ENCODE results near the gene FN3KRP. TPM values are rescaled to one million over a fixed set of nuclear protein-coding genes. Genes with fewer than 3 reads are reported as not detected.

The FN3KRP gene
- total RNA-seq, 2 experiments from 2014 or later: 33.6 to 34.1 TPM

- no peak for DNase-seq
- Mint-ChIP-seq H3K27me3 (peaks cover 8% of the 10 kb centered on the region), H3K4me1 (peaks cover 7% of the 10 kb centered on the region), H3K27ac (no peak overlapping the region), H3K4me3 (no peak overlapping the region), H3K9me3 (peaks cover 13% of the 10 kb centered on the region), H3K36me3 (peaks cover 7% of the 10 kb centered on the region)
Measured at GRCh38 chr17:82697808-82698064, 18.8 kb upstream of the FN3KRP start.

DNA sequence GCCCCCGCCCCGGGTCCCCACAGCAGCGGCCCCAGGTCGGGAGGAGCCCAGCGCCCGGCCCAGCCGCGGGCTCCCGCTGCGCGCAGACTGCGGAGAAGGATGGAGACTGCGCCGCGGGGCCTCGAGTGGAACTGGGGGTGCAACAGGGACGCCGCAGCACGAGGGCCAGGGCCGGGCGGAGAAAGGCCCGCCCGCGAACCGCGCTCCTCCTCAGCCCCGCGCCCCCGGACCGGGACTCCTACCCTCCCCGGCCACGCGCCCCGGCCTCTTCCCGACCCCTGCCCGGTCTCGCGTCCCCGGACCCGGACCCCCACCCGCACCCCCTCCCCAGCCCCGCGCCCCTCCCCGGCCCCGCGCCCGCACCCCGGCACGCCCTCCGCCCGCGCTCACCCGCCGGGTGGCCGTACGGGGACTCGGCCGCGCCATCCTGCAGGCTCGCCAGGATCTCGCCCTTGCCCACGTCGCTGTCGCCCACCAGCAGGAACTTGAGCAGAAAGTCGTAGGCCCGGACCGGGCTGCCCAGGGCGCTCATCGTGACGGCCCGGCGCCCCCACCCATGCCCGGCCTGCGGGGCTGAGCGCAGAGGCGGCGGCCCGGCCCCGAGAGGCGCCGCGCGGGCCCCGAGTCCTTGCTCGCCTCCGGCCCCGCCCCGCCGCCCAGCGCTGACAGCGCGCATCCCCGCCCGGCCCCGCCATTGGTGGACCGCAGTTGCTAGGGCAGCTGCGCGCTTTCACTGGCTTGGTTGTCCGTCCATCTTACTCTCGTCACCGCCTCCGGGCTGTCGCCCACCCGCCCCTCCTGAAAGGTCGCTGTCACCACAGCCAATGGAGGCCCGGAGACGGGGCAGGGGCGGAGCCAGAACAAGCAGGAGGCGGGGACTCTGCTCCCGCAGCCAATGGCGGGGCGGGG, 18.2 kb upstream of the FN3KRP start, which contains the start of gene RAB40B:
Gene RAB40B, minus strand, starts transcription at position 634 of the 909 bp plus-strand sequence. Its CDS starts 102 bp downstream, at position 532.
- H3K36me3 Mint-ChIP-seq: peaks cover 7% of the 10 kb centered on the region
- peaks cover 13% of the 10 kb centered on the region for H3K9me3 Mint-ChIP-seq
- no peak within 1 kb of the TSS for H3K27ac Mint-ChIP-seq
- H3K4me1 Mint-ChIP-seq: peaks cover 7% of the 10 kb centered on the region
- peaks cover 8% of the 10 kb centered on the region for H3K27me3 Mint-ChIP-seq
- H3K4me3 Mint-ChIP-seq: peak within 1 kb of the TSS; percentile 69
- peak; percentile 98 for DNase-seq

DNA sequence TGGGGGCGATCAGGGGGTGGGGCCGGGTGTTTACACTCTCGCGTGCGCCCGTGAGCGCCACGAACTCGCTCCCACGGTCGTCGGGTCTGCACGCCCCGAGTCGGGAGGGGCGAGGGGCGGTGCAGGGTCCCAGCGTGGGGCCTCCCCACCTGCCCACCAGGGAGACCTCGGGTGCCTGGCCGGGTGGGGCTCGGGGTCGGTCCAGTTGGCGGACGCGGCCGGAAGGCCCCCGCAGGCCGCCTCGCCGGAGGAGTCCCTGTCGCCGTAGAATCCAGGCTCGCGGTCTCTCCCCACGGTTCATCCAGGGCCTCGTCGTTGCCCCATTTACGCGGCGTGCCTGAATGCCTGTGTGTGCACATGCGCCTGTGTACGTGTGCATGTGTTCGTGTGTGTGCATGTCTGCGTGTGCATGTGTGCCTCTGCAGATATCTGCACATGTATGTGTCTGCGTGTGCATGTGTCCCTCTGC, 17.5 kb upstream of the FN3KRP start:
- H3K9me3 Mint-ChIP-seq: peaks cover 12% of the 10 kb centered on the region
- H3K27ac Mint-ChIP-seq: no peak overlapping the region
- no peak for DNase-seq
- peaks cover 7% of the 10 kb centered on the region for H3K36me3 Mint-ChIP-seq
- peak overlapping the region; percentile 69 for H3K4me3 Mint-ChIP-seq
- H3K4me1 Mint-ChIP-seq: peaks cover 7% of the 10 kb centered on the region
- H3K27me3 Mint-ChIP-seq: peaks cover 8% of the 10 kb centered on the region

DNA sequence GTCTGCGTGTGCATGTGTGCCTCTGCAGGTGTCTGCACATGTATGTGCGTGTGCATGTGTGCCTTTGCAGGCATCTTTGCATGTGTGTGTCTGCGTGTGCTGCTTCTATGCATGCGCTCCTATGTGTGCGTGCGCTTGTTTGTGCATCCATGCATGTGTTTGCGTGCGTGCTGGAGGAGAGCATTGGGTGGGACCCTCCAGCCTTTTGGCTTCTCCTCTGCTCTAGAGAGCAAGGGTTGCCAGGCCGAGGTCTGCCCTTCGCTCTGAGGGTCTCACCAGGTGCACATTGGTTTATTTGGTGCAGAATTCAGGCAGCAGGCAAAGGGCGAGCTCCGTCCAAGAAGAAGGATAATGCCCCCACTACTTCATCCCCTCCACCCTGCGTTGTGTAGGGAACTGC, 17.0 kb upstream of the FN3KRP start:
- H3K36me3 Mint-ChIP-seq: peaks cover 3% of the 10 kb centered on the region
- H3K4me1 Mint-ChIP-seq: peaks cover 7% of the 10 kb centered on the region
- H3K4me3 Mint-ChIP-seq: peak overlapping the region; percentile 69
- DNase-seq: no peak
- H3K27me3 Mint-ChIP-seq: peaks cover 8% of the 10 kb centered on the region
- peaks cover 8% of the 10 kb centered on the region for H3K9me3 Mint-ChIP-seq
- H3K27ac Mint-ChIP-seq: no peak overlapping the region

DNA sequence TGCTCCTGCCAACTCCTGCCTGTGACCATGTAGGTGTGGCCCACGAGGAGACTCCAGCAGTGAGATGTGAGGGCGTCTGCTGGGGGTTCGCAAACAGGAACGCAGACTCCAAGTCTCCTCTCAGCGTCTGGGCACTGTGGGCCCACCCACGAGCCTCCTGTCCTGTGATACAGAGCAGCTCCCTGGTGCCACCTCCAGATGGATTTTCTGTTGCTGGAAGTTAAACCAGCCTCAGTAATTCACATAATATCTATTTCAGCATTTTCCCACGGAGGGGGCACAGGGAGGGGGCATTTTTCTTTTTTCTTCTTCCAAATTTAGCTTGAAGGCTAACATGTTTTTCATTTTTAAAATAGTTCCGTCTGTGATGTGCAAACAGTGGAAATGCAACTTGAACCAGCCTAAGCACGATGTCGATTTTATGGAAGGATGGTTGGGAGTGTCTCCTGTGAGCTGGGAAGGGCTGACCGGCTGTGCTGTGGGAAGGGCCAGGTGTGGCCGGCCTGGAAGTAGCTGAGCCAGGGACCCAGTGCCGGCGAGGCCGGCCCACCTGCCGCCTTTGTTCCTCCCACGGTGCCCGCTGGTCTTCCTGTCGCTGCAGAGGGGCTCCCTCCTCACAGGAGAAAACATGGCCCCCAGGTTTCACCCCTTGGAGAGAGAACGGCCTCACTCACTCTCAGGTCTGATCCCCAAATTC, 14.1 kb upstream of the FN3KRP start:
- Mint-ChIP-seq H3K4me3 (no peak overlapping the region), H3K36me3 (no peaks in the 10 kb centered on the region), H3K9me3 (no peaks in the 10 kb centered on the region), H3K27ac (no peak overlapping the region), H3K27me3 (peaks cover under 1% of the 10 kb centered on the region), H3K4me1 (peaks cover 3% of the 10 kb centered on the region)
- DNase-seq: no peak

GRCh38 chr17:82703036-82703745, 13.3 kb upstream of the FN3KRP start:
- H3K36me3 Mint-ChIP-seq: no peaks in the 10 kb centered on the region
- peaks cover 3% of the 10 kb centered on the region for H3K4me1 Mint-ChIP-seq
- H3K9me3 Mint-ChIP-seq: no peaks in the 10 kb centered on the region
- H3K27me3 Mint-ChIP-seq: no peaks in the 10 kb centered on the region
- no peak overlapping the region for H3K27ac Mint-ChIP-seq
- no peak for DNase-seq
- no peak overlapping the region for H3K4me3 Mint-ChIP-seq

- Mint-ChIP-seq H3K9me3 (no peaks in the 10 kb centered on the region), H3K27ac (no peak overlapping the region), H3K4me1 (peaks cover 1% of the 10 kb centered on the region), H3K4me3 (no peak overlapping the region), H3K36me3 (no peaks in the 10 kb centered on the region), H3K27me3 (no peaks in the 10 kb centered on the region)
- DNase-seq: no peak
Measured at GRCh38 chr17:82703935-82704865, 12.3 kb upstream of the FN3KRP start.

- H3K27me3 Mint-ChIP-seq: no peaks in the 10 kb centered on the region
- no peaks in the 10 kb centered on the region for H3K9me3 Mint-ChIP-seq
- DNase-seq: no peak
- H3K4me3 Mint-ChIP-seq: no peak overlapping the region
- H3K4me1 Mint-ChIP-seq: no peaks in the 10 kb centered on the region
- no peak overlapping the region for H3K27ac Mint-ChIP-seq
- no peaks in the 10 kb centered on the region for H3K36me3 Mint-ChIP-seq
Measured at GRCh38 chr17:82704886-82705285, 11.6 kb upstream of the FN3KRP start.

- Mint-ChIP-seq H3K4me1 (no peaks in the 10 kb centered on the region), H3K27ac (no peak overlapping the region), H3K9me3 (no peaks in the 10 kb centered on the region), H3K36me3 (no peaks in the 10 kb centered on the region), H3K4me3 (no peak overlapping the region), H3K27me3 (no peaks in the 10 kb centered on the region)
- no peak for DNase-seq
Measured at GRCh38 chr17:82705756-82706155, 10.8 kb upstream of the FN3KRP start.

DNA sequence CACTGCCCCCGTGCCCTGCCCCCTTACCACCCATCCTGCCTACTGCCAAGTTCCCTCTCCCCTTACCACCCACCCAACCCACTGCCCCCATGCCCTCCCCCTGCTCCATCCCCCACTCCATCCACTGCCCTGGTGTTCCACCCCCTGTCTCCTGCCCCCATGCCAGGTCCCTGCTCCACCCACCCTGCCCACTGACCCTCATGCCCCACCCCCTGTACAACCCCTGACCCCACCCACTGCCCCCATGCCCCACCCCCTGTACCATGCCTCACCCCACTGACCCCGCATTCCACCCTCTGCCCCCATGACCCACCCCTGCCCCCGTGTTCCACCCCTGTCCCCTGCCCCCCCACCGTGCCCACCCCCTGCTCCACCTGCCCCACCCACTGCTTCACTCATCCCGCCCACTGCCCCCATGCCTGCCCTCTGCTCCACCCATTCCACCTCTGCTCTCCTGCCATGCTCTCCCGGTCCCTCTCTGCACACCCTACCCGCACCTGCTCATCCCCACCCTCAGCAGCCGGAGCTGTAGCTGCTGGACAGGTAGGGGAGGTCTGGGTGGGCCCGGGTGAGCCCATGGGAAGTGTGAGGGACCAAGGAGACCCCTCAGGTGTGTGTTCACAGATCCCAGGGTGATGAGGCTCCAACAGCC, 7.4 kb upstream of the FN3KRP start:
- H3K36me3 Mint-ChIP-seq: no peaks in the 10 kb centered on the region
- no peak overlapping the region for H3K4me3 Mint-ChIP-seq
- DNase-seq: no peak
- no peaks in the 10 kb centered on the region for H3K4me1 Mint-ChIP-seq
- peaks cover 4% of the 10 kb centered on the region for H3K27me3 Mint-ChIP-seq
- no peak overlapping the region for H3K27ac Mint-ChIP-seq
- H3K9me3 Mint-ChIP-seq: no peaks in the 10 kb centered on the region

GRCh38 chr17:82709676-82710498, 6.6 kb upstream of the FN3KRP start:
- no peaks in the 10 kb centered on the region for H3K9me3 Mint-ChIP-seq

DNA sequence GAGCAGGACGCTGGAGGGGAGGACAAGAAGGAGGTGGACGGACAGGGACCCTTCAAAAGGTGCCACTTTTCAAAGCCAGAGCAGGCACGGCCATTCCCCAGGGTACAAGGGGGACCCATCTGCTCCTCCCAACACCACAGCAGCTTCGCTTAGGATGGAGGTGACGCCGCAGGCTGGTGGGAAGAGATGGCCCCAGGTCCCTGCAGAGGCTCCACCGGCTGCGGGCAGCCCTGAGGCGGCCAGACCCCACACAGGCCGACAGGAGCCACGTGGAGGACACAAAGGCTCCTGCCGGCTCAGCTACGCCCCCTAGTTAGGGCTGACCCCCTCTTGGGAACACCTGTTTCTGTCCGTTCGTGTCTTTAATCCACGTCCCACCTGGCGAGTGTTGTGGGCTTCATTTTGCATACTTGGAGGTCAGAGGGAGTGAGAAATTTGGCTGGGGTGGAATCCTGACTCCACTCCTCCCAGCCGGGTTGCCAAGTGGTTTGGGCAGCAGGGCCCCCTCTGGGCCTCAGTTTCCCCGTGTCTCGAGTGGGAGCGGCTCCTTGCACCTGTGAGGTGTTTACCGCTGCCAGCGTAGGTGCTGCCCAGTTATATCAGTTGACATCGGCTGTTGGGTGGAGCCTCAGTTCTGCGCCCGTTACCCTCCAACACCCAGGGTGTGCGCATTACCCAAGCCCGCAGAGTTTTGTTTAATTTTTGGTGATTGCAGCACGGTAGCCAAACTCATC, 5.8 kb upstream of the FN3KRP start:
- Mint-ChIP-seq H3K4me1 (no peaks in the 10 kb centered on the region), H3K9me3 (no peaks in the 10 kb centered on the region), H3K36me3 (no peaks in the 10 kb centered on the region), H3K27me3 (peaks cover 4% of the 10 kb centered on the region), H3K27ac (no peak overlapping the region), H3K4me3 (no peak overlapping the region)
- DNase-seq: no peak

More at GRCh38 chr17:82709676-82710498, 6.6 kb upstream of the FN3KRP start:
- H3K27me3 Mint-ChIP-seq: peaks cover 4% of the 10 kb centered on the region
- DNase-seq: no peak
- H3K4me1 Mint-ChIP-seq: no peaks in the 10 kb centered on the region
- H3K36me3 Mint-ChIP-seq: no peaks in the 10 kb centered on the region
- no peak overlapping the region for H3K27ac Mint-ChIP-seq
- H3K4me3 Mint-ChIP-seq: no peak overlapping the region
